HepG2 (cell line): ENCODE measurements around the gene GFPT2. TPM values are rescaled to one million over a fixed set of nuclear protein-coding genes. Genes with fewer than 3 reads are reported as not detected.

Experiments used
- ATAC-seq: fragments of 200-7000 bp; cut with Tn5 transposase; 3 replicates; pipeline ENCODE4 v1.9.1; 2020; ENCODE audit warnings: mild to moderate bottlenecking, moderate library complexity
- BruUV-seq: library from RNA; stranded (reverse); fragments of 400-500 nt; replicated peaks from 2 replicates; lab custom pipeline; 2021; lab: Mats Ljungman, UMichigan
- CTCF ChIA-PET: fragments of 300-600 bp; formaldehyde crosslinking; extraction: SDS; loops from one replicate; lab custom pipeline; 2021; ENCODE audit warnings: low total read pairs, inconsistent platforms, low intra/inter-chr PET ratio; lab: Yijun Ruan, JAX
- POLR2A ChIA-PET: fragments of 350-600 bp; sonication (Branson Sonifier 250); formaldehyde crosslinking; loops from one replicate; lab custom pipeline; 2020; ENCODE audit warnings: antibody characterized with exemption, inconsistent platforms; lab: Yijun Ruan, JAX
- DNase-seq: peaks from one replicate; pipeline ENCODE4 v3.0.0-alpha.2; 2015; ENCODE audit warnings: low spot score
- FAIRE-seq: peaks from 3 replicates; lab custom pipeline; 2011; peaks lifted over from hg19 to GRCh38; lab: Jason Lieb, UNC
- H2AFZ ChIP-seq: one replicate; pipeline ENCODE4 v1.6.1; 2011; ENCODE audit warnings: low read length, inconsistent platforms
- H3K27ac ChIP-seq: fragments of 300-600 bp; 3 replicates; pipeline ENCODE4 v1.8.0; 2011; ENCODE audit warnings: mixed run types, mild to moderate bottlenecking, mixed read lengths, low read length, inconsistent platforms; ENCODE audit not compliant: insufficient read depth; ENCODE audit errors: extremely low read length
- H3K27me3 ChIP-seq, 2 experiments: fragments of 200-600 bp in 1 of 2; 2 replicates in 1 of 2; 3 replicates in 1 of 2; pipeline versions ENCODE4 v1.6.0 to v1.8.0; 2011; ENCODE audit warnings: low read length in 2 of 2, mild to moderate bottlenecking in 2 of 2, moderate library complexity in 2 of 2, inconsistent platforms in 1 of 2; ENCODE audit not compliant: insufficient read depth in 2 of 2, control insufficient read depth in 1 of 2
- H3K36me3 ChIP-seq, 2 experiments: fragments of 200-600 bp in 1 of 2; replicated peaks in 1 of 2; 2 replicates in 1 of 2; 3 replicates in 1 of 2; pipeline versions ENCODE4 v1.5.1 to v1.8.0; 2011; ENCODE audit warnings: low read length in 2 of 2, inconsistent platforms in 1 of 2; ENCODE audit not compliant: insufficient read depth in 2 of 2, control insufficient read depth in 1 of 2
- H3K4me1 ChIP-seq: 2 replicates; pipeline ENCODE4 v1.5.1; 2012; ENCODE audit warnings: low read length, inconsistent platforms; ENCODE audit not compliant: insufficient read depth
- H3K4me2 ChIP-seq: 2 replicates; pipeline ENCODE4 v1.6.0; 2011; ENCODE audit warnings: low read depth, low read length, inconsistent platforms
- H3K4me3 ChIP-seq, 3 experiments: fragments of 200-600 bp in 1 of 3; sonication (generic), shearing (Covaris generic) in 1 of 3; replicated peaks in 1 of 3; 2 replicates each; pipeline ENCODE4 v1.5.1; 2011 to 2016; ENCODE audit warnings: low read length in 3 of 3, inconsistent platforms in 2 of 3, low read depth in 2 of 3, mild to moderate bottlenecking in 2 of 3, control low read depth in 1 of 3, mixed read lengths in 1 of 3; ENCODE audit not compliant: insufficient read depth in 1 of 3
- H3K79me2 ChIP-seq: one replicate; pipeline ENCODE4 v1.6.1; 2011; ENCODE audit warnings: low read length, inconsistent platforms; ENCODE audit not compliant: insufficient read depth
- H3K9ac ChIP-seq: 2 replicates; pipeline ENCODE4 v1.6.0; 2011; ENCODE audit warnings: mild to moderate bottlenecking, low read depth, low read length, inconsistent platforms; ENCODE audit not compliant: insufficient read depth
- H3K9me3 ChIP-seq: 2 replicates; pipeline ENCODE4 v1.5.1; 2012; ENCODE audit warnings: mild to moderate bottlenecking, low read length
- H4K20me1 ChIP-seq: 2 replicates; pipeline ENCODE4 v1.6.0; 2011; ENCODE audit warnings: inconsistent platforms, mild to moderate bottlenecking, low read length, moderate library complexity; ENCODE audit not compliant: insufficient read depth
- AKAP8 ChIP-seq: sonication (generic); formaldehyde crosslinking; IDR thresholded peaks from 2 replicates; pipeline ENCODE4 v1.5.1; 2020; ENCODE audit warnings: mild to moderate bottlenecking, missing genetic modification reagents
- EZH2 ChIP-seq: conservative IDR thresholded peaks from 2 replicates; pipeline ENCODE4 v1.6.1; 2012; ENCODE audit warnings: mild to moderate bottlenecking, low read depth, low read length, moderate library complexity
- GZF1 ChIP-seq: sonication (generic); formaldehyde crosslinking; IDR thresholded peaks from 2 replicates; pipeline ENCODE4 v1.5.1; 2020; ENCODE audit warnings: mild to moderate bottlenecking, missing genetic modification reagents
- JUNB ChIP-seq: sonication (generic); formaldehyde crosslinking; IDR thresholded peaks from 2 replicates; pipeline ENCODE4 v1.8.0; 2022; ENCODE audit warnings: missing genetic modification reagents, mild to moderate bottlenecking, borderline replicate concordance
- REXO4 ChIP-seq: sonication (generic); formaldehyde crosslinking; IDR thresholded peaks from 2 replicates; pipeline ENCODE4 v1.8.0; 2022; ENCODE audit warnings: missing genetic modification reagents, mild to moderate bottlenecking, borderline replicate concordance
- SOX13 ChIP-seq, 3 experiments: fragments of 450-650 bp in 1 of 3; sonication (generic) in 1 of 3; formaldehyde crosslinking in 1 of 3; IDR thresholded peaks in 2 of 3; conservative IDR thresholded peaks in 1 of 3; 2 replicates each; pipeline versions ENCODE4 v1.5.0 to v1.6.1; 2016 to 2020; ENCODE audit warnings: antibody characterized with exemption in 1 of 3, mild to moderate bottlenecking in 1 of 3, missing compliant biosample characterization in 1 of 3, missing genetic modification reagents in 1 of 3, moderate library complexity in 1 of 3
- SP4 ChIP-seq: sonication (generic); formaldehyde crosslinking; IDR thresholded peaks from 2 replicates; pipeline ENCODE4 v1.8.1; 2023; ENCODE audit warnings: mild to moderate bottlenecking, missing genetic modification reagents
- ZNF234 ChIP-seq: sonication (generic); formaldehyde crosslinking; conservative IDR thresholded peaks from 2 replicates; pipeline ENCODE4 v1.5.1; 2020; ENCODE audit warnings: mild to moderate bottlenecking, missing genetic modification reagents
- ZNF317 ChIP-seq: sonication (generic); formaldehyde crosslinking; IDR thresholded peaks from 2 replicates; pipeline ENCODE4 v1.5.0; 2020; ENCODE audit warnings: mild to moderate bottlenecking, missing genetic modification reagents
- ZNF367 ChIP-seq: sonication (generic); formaldehyde crosslinking; IDR thresholded peaks from 2 replicates; pipeline ENCODE4 v1.4.0; 2020; ENCODE audit warnings: missing genetic modification reagents, borderline replicate concordance
- ZNF639 ChIP-seq: conservative IDR thresholded peaks from 2 replicates; pipeline ENCODE4 v1.6.1; 2018; ENCODE audit warnings: missing genetic modification reagents
- WGBS: methylation state at CpG from one replicate; pipeline ENCODE4 v1.1.6; 2017; ENCODE audit warnings: low lambda C conversion rate; 5-methylcytosine and 5-hydroxymethylcytosine counted together
- in situ Hi-C: cut with HindIII; loops from 2 replicates; pipeline ENCODE4 v1.10.0; 2017; ENCODE audit warnings: low pct_unique_long_range_greater_than_20kb; ENCODE audit not compliant: extremely low pct_ligation_motif_present
- intact Hi-C: fragments of 100-400 bp; cut with micrococcal nuclease; formaldehyde crosslinking; loops from one replicate; pipeline ENCODE4 v1.10.0; 2022; ENCODE audit not compliant: unreplicated experiment
- polyA plus RNA-seq, 8 experiments: library from polyadenylated mRNA; depleted of rRNA in 3 of 8; stranded (reverse) in 7 of 8; unstranded in 1 of 8; fragments of >200 nt; fragmentation: Illumina TruSeq in 4 of 8; extraction: Trizol in 4 of 8; gene quantifications; 2 replicates each; pipeline versions ENCODE4 v1.2.1 to v1.2.3, GENCODE V29; 2011 to 2016; ENCODE audit warnings: low read depth in 4 of 8, missing spikeins in 1 of 8, mixed read lengths in 1 of 8; ENCODE audit not compliant: insufficient read depth in 1 of 8
- total RNA-seq, 5 experiments: library from RNA; depleted of rRNA; stranded (reverse); fragments of >200 nt; fragmentation: Illumina TruSeq; extraction: Trizol; gene quantifications; 2 replicates each; pipeline ENCODE4 v1.2.3, GENCODE V29; 2016; ENCODE audit warnings: low read depth in 1 of 5
- TF ChIP-seq, protein P1 (sequence below): sonication (generic); formaldehyde crosslinking; IDR thresholded peaks from 2 replicates; pipeline ENCODE4 v1.4.0; 2020; ENCODE audit warnings: missing genetic modification reagents, borderline replicate concordance

The GFPT2 gene
- total and polyA plus RNA-seq, 2 of the 13 experiments (the other 11 are each of a cell fraction or from before 2014, with no cell fraction given) = 0.18 TPM

DNA sequence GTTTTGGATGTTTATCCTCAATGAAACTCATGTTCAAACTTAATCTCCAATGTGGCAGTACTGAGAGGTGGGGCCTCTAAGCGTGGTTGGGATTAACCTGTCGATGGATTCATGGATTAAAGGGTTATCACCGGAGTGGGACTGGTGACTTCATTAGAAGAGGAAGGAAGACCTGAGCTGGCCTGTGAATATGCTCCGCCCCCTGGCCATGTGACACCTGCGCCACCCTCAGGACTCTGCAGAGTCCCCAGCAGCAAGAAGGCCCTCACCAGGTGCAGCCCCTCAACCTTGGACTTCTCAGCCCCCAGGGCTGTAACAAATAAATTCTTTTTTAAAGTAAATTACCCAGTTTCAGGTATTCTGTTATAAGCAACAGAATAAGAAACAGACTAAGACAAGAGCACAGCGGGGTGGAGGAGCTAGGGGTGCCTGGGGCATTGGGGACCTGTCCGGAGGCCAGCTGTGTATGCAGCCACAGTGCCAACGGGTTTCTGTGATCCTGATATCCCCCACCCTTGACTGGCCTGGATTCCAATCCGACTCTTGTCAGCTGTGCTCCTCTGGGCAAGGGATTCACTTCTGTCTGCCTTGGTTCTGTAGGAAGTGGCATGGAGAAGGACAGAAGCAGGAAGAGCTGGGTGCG lies 58.1 kb downstream of the GFPT2 start:
- Histone ChIP-seq H3K4me2 (no peak overlapping the region), H3K9me3 (no peaks in the 10 kb centered on the region), H3K4me1 (peaks cover 46% of the 10 kb centered on the region), H3K27me3 (no peaks in the 10 kb centered on the region), H3K79me2 (peaks cover 12% of the 10 kb centered on the region), H2AFZ (no peak overlapping the region), H4K20me1 (peaks cover 3% of the 10 kb centered on the region; the same call in 1 of the 2 replicates), H3K36me3 (no peaks in the 10 kb centered on the region), H3K9ac (no peak overlapping the region), H3K27ac (no peak overlapping the region), H3K4me3 (no peak overlapping the region)
- intact Hi-C loops (loop anchor here (10.0 kb wide), 2 partner anchors 90 to 180 kb away; partner anchors contain the start of gene RASGEF1C), in situ Hi-C loops (loop anchor here (5.0 to 10.0 kb wide), 2 partner anchors 32 to 180 kb away; no protein-coding TSS in a partner anchor)
- FAIRE-seq = no peak
- WGBS = 92% methylated on average over 7 of the region's 10 CpGs
- BruUV-seq = no TSS peak
- ChIA-PET CTCF (interaction anchor here (1.4 to 3.2 kb wide), 3 partner anchors 20 to 34 kb away, joined by 5 to 65 read pairs (median 26); no protein-coding TSS in a partner anchor), POLR2A (interaction anchor here (0.9 to 2.3 kb wide), 3 partner anchors 9 to 19 kb away, joined by 3 to 11 read pairs (median 3); no protein-coding TSS in a partner anchor)
- no peak for ATAC-seq
- no peak for DNase-seq
- TF ChIP-seq AKAP8 (CRISPR knock-in tag) = 0 out of 2 replicates have a peak, but pooled peaks have one; percentile 25
- no peak for TF ChIP-seq SP4 (CRISPR knock-in tag)
- no peak for TF ChIP-seq GZF1 (CRISPR knock-in tag)

GRCh38 chr5:180294411-180294810 lies 58.7 kb downstream of the GFPT2 start:
- intact Hi-C loops = loop anchor here (10.0 kb wide), 2 partner anchors 90 to 180 kb away; partner anchors contain the start of gene RASGEF1C
- TF ChIP-seq JUNB (CRISPR knock-in tag) (no peak), REXO4 (CRISPR knock-in tag) (no peak), ZNF234 (CRISPR knock-in tag) (no peak), ZNF367 (CRISPR knock-in tag) (no peak), SOX13 (IDR thresholded peaks at IDR 0.05) (no peak), SOX13 (CRISPR knock-in tag; conservative IDR thresholded peaks at IDR 0.05 in 1 of 2, IDR thresholded peaks at IDR 0.05 in 1 of 2) (no peak), ZNF639 (CRISPR knock-in tag) (no peak), ZNF317 (CRISPR knock-in tag) (no peak), EZH2 (no peak)
- TF ChIP-seq, protein P1, sequence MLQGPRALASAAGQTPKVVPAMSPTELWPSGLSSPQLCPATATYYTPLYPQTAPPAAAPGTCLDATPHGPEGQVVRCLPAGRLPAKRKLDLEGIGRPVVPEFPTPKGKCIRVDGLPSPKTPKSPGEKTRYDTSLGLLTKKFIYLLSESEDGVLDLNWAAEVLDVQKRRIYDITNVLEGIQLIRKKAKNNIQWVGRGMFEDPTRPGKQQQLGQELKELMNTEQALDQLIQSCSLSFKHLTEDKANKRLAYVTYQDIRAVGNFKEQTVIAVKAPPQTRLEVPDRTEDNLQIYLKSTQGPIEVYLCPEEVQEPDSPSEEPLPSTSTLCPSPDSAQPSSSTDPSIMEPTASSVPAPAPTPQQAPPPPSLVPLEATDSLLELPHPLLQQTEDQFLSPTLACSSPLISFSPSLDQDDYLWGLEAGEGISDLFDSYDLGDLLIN (CRISPR knock-in tag) = no peak

More at GRCh38 chr5:180294411-180294810, 58.7 kb downstream of the GFPT2 start:
- in situ Hi-C loops = loop anchor here (5.0 to 10.0 kb wide), 2 partner anchors 33 to 180 kb away; no protein-coding TSS in a partner anchor
- H3K4me3 ChIP-seq = no peak overlapping the region
- no TSS peak for BruUV-seq
- H3K9me3 ChIP-seq = no peaks in the 10 kb centered on the region
- ATAC-seq (no peak), DNase-seq (no peak), FAIRE-seq (no peak)
- 99% methylated on average over 7 of the region's 7 CpGs for WGBS
- no peak overlapping the region for H3K9ac ChIP-seq
- CTCF ChIA-PET = interaction anchor here (0.8 to 3.2 kb wide), 3 partner anchors 9 to 35 kb away, joined by 3 to 65 read pairs (median 26); no protein-coding TSS in a partner anchor
- no peaks in the 10 kb centered on the region for H3K27me3 ChIP-seq
- POLR2A ChIA-PET = interaction anchor here (2.3 kb wide), 1 partner anchor 10 kb away, joined by 11 read pairs; no protein-coding TSS in a partner anchor
- H2AFZ ChIP-seq = no peak overlapping the region
- no peaks in the 10 kb centered on the region for H3K36me3 ChIP-seq
- no peak overlapping the region for H3K27ac ChIP-seq
- H3K4me1 ChIP-seq = peaks cover 51% of the 10 kb centered on the region
- peaks cover 17% of the 10 kb centered on the region for H3K79me2 ChIP-seq
- peaks cover 3% of the 10 kb centered on the region; the same call in 1 of the 2 replicates for H4K20me1 ChIP-seq
- no peak overlapping the region for H3K4me2 ChIP-seq
